ENCODE data around the gene NFIC.

GRCh38 chr19:3448616-3449334 lies 82.4 kb downstream of the NFIC start:
- TF ChIP-seq EP300 (IDR thresholded peaks at IDR 0.05): no peak
- TF ChIP-seq, protein P1, sequence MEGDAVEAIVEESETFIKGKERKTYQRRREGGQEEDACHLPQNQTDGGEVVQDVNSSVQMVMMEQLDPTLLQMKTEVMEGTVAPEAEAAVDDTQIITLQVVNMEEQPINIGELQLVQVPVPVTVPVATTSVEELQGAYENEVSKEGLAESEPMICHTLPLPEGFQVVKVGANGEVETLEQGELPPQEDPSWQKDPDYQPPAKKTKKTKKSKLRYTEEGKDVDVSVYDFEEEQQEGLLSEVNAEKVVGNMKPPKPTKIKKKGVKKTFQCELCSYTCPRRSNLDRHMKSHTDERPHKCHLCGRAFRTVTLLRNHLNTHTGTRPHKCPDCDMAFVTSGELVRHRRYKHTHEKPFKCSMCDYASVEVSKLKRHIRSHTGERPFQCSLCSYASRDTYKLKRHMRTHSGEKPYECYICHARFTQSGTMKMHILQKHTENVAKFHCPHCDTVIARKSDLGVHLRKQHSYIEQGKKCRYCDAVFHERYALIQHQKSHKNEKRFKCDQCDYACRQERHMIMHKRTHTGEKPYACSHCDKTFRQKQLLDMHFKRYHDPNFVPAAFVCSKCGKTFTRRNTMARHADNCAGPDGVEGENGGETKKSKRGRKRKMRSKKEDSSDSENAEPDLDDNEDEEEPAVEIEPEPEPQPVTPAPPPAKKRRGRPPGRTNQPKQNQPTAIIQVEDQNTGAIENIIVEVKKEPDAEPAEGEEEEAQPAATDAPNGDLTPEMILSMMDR (IDR thresholded peaks at IDR 0.05): no peak
